A673 (cell line): ENCODE measurements around the gene LECT2. TPM values are rescaled to one million over a fixed set of nuclear protein-coding genes. Genes with fewer than 3 reads are reported as not detected.
A peak's percentile ranks its signal among the peaks of the same experiment; 100 is the strongest.

ENCODE experiments used
- BruUV-seq: library from RNA; stranded (reverse); fragments of 400-500 nt; replicated peaks from 2 replicates; lab custom pipeline; 2021; lab: Mats Ljungman, UMichigan
- CTCF ChIA-PET: fragments of 300-600 bp; sonication (Branson Sonifier 250); formaldehyde crosslinking; loops from one replicate; lab custom pipeline; 2022; ENCODE audit warnings: antibody characterized with exemption; lab: Charles Lee
- POLR2A ChIA-PET: fragments of 300-600 bp; sonication (Branson Sonifier 250); formaldehyde crosslinking; loops from one replicate; lab custom pipeline; 2022; ENCODE audit warnings: antibody characterized with exemption; ENCODE audit not compliant: low non-redundant PET; lab: Charles Lee
- DNase-seq: peaks from one replicate; pipeline ENCODE4 v3.0.0-alpha.2; 2015; ENCODE audit warnings: low spot score
- H3K27ac ChIP-seq: fragments of 200-600 bp; sonication (generic); 2 replicates; pipeline ENCODE4 v1.5.1; 2016; ENCODE audit warnings: mixed run types, low read depth, mild to moderate bottlenecking, mixed read lengths, antibody characterized with exemption, low read length; ENCODE audit not compliant: poor library complexity, severe bottlenecking
- H3K27me3 ChIP-seq: fragments of 200-600 bp; sonication (generic); replicated peaks from 2 replicates; pipeline ENCODE4 v1.6.1; 2017; ENCODE audit warnings: mixed run types, low read depth, mild to moderate bottlenecking, mixed read lengths, antibody characterized with exemption, low read length; ENCODE audit not compliant: insufficient read depth, poor library complexity
- H3K36me3 ChIP-seq: fragments of 200-600 bp; sonication (generic); 2 replicates; pipeline ENCODE4 v1.6.1; 2016; ENCODE audit warnings: mixed run types, mild to moderate bottlenecking, mixed read lengths, antibody characterized with exemption, low read length; ENCODE audit not compliant: insufficient read depth, poor library complexity, severe bottlenecking
- H3K4me1 ChIP-seq: fragments of 200-600 bp; sonication (generic); 2 replicates; pipeline ENCODE4 v1.6.1; 2017; ENCODE audit warnings: mixed run types, mild to moderate bottlenecking, mixed read lengths, antibody characterized with exemption, low read length; ENCODE audit not compliant: insufficient read depth, poor library complexity, severe bottlenecking
- H3K4me3 ChIP-seq: fragments of 200-600 bp; sonication (generic); 2 replicates; pipeline ENCODE4 v1.5.1; 2016; ENCODE audit warnings: low read depth, mixed run types, mild to moderate bottlenecking, mixed read lengths, low read length; ENCODE audit not compliant: poor library complexity, severe bottlenecking
- H3K9me3 ChIP-seq: fragments of 200-600 bp; sonication (generic); 2 replicates; pipeline ENCODE4 v1.6.1; 2016; ENCODE audit warnings: mixed run types, low read depth, mild to moderate bottlenecking, mixed read lengths, antibody characterized with exemption, low read length; ENCODE audit not compliant: poor library complexity, severe bottlenecking
- EZH2 ChIP-seq: fragments of 200-600 bp; sonication (generic); IDR thresholded peaks from 2 replicates; pipeline ENCODE4 v1.6.1; 2017; ENCODE audit warnings: borderline replicate concordance, low read depth, mild to moderate bottlenecking, mixed read lengths, antibody characterized with exemption, low read length; ENCODE audit not compliant: poor library complexity, severe bottlenecking
- intact Hi-C: fragments of 100-400 bp; cut with micrococcal nuclease; formaldehyde crosslinking; loops from one replicate; pipeline ENCODE4 v1.10.0; 2022; ENCODE audit not compliant: unreplicated experiment
- total RNA-seq: library from RNA; stranded (reverse); gene quantifications from 2 replicates; pipeline ENCODE4 v1.2.3, GENCODE V29; 2021
- TF ChIP-seq, protein P1 (sequence below): fragments of 300-800, 200-600 bp; sonication (generic); conservative IDR thresholded peaks from 2 replicates; pipeline ENCODE4 v1.5.1; 2017; ENCODE audit warnings: low read depth, mild to moderate bottlenecking, antibody characterized with exemption, low read length, moderate library complexity, mixed read lengths

The LECT2 gene
- total RNA-seq, 1 experiment from 2014 or later, result not detected

DNA sequence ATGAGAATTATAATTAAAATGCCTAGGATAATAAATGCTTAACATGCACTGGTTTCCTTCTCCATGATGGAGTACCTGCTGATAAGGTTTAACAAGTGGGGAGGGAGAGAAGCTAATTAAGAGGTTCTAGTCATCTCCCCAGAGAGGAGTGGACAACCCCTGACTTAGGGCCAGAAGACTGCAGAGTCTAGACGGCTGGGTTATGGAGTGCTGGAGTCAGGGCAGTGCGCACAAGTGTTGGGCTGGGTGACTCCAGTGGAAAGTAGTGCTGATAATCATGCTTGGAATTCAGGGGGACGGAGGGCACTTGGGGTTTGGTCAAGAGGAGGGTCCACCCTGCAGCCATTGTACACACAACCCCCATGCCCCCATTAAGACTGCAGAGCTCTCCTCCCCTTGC lies 41.2 kb upstream of the LECT2 start:
- Histone ChIP-seq H3K27ac (no peak overlapping the region), H3K27me3 (no peaks in the 10 kb centered on the region), H3K9me3 (no peaks in the 10 kb centered on the region), H3K4me3 (no peak overlapping the region), H3K4me1 (peaks cover 26% of the 10 kb centered on the region), H3K36me3 (no peaks in the 10 kb centered on the region)
- POLR2A ChIA-PET, result no interaction called here
- intact Hi-C loops, result no loop called here
- no peak for DNase-seq
- CTCF ChIA-PET, result no interaction called here
- BruUV-seq, result no TSS peak
- TF ChIP-seq, protein P1, sequence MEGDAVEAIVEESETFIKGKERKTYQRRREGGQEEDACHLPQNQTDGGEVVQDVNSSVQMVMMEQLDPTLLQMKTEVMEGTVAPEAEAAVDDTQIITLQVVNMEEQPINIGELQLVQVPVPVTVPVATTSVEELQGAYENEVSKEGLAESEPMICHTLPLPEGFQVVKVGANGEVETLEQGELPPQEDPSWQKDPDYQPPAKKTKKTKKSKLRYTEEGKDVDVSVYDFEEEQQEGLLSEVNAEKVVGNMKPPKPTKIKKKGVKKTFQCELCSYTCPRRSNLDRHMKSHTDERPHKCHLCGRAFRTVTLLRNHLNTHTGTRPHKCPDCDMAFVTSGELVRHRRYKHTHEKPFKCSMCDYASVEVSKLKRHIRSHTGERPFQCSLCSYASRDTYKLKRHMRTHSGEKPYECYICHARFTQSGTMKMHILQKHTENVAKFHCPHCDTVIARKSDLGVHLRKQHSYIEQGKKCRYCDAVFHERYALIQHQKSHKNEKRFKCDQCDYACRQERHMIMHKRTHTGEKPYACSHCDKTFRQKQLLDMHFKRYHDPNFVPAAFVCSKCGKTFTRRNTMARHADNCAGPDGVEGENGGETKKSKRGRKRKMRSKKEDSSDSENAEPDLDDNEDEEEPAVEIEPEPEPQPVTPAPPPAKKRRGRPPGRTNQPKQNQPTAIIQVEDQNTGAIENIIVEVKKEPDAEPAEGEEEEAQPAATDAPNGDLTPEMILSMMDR, result no peak
- TF ChIP-seq EZH2, result no peak

DNA sequence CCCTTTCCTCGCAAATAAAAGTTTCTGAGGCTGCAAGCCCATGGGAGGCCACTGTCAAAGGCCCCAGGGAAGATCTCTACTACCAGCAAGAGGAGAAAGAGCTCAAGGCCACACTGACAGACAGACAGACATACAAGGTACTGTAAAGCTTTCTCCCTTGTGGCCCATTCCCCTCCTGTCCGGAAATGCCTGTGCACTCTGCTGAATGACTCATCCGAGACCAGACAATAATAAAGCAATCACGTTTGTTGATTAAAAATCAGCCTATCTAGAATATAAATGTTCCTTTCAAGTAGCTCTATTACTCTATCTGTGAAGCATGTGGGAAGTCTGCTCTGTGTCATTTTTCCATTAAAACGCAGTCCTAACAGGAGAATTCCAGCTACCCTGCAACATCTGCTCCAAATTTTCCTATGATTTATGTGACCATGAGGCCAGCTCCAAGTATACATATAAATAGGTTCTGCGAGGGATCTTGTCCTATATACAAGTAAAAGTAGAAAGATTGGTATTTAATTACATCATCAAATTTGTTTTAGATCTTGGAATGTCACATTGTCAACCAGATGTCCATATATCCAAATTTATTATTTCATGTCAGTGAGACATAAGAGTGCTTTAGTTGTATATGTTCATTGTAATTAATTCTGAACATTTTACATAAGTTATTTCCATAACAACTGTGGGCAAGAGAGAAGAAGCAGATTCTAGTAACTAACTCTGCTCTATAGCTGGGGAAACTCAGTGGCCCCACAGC lies 39.3 kb upstream of the LECT2 start:
- no peaks in the 10 kb centered on the region for H3K36me3 ChIP-seq
- peaks cover 17% of the 10 kb centered on the region for H3K4me1 ChIP-seq
- CTCF ChIA-PET, result interaction anchor here (1.0 kb wide), 1 partner anchor 28 kb away, joined by 3 read pairs; no protein-coding TSS in a partner anchor
- intact Hi-C loops, result no loop called here
- peak overlapping the region; percentile 62 for H3K27ac ChIP-seq
- peak; percentile 84 for DNase-seq
- TF ChIP-seq, protein P1, result no peak
- no peak for TF ChIP-seq EZH2
- H3K4me3 ChIP-seq, result no peak overlapping the region
- no peaks in the 10 kb centered on the region for H3K9me3 ChIP-seq
- no peaks in the 10 kb centered on the region for H3K27me3 ChIP-seq
- no TSS peak for BruUV-seq
- POLR2A ChIA-PET, result interaction anchor here (0.7 kb wide), 1 partner anchor 33 kb away, joined by 4 read pairs; no protein-coding TSS in a partner anchor

DNA sequence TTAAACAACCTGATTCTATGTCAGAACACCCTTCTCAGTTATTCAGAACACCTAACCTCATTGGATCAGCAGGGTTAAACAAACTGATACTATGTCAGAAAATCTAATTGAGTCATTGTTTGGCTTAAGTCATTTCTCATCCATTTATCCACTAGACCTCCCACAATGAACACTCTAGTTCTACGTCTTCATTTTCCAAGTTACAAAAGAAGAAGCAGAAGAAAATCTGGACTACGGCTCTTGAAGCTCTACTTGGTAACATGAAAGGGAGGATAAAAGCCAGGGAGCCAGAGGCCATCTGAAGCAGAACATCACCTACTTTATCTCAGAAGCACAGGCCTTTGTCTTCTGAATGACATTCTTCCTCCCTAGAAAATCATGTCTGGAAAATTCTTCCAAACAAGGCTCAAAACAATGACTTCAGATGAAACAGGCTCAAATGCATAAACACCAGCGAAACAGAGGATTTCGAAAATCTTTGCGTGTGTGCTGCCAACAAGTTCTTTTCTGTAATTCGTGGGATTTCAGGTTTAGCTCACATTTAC lies 38.6 kb upstream of the LECT2 start:
- no peak for TF ChIP-seq EZH2
- TF ChIP-seq, protein P1, result no peak
- intact Hi-C loops, result no loop called here
- POLR2A ChIA-PET, result interaction anchor here (0.7 kb wide), 1 partner anchor 32 kb away, joined by 4 read pairs; no protein-coding TSS in a partner anchor
- no TSS peak for BruUV-seq
- CTCF ChIA-PET, result interaction anchor here (1.0 kb wide), 1 partner anchor 28 kb away, joined by 3 read pairs; no protein-coding TSS in a partner anchor
- Histone ChIP-seq H3K4me1 (peaks cover 17% of the 10 kb centered on the region), H3K4me3 (no peak overlapping the region), H3K27me3 (no peaks in the 10 kb centered on the region), H3K27ac (peak overlapping the region; percentile 62), H3K36me3 (no peaks in the 10 kb centered on the region), H3K9me3 (no peaks in the 10 kb centered on the region)
- DNase-seq, result no peak
